Iris pigment epithelial cell (primary cell): ENCODE results near the gene TMEM203.

Source experiments
- DNase-seq: peaks from one replicate; pipeline ENCODE4 v3.0.0-alpha.2; 2011; ENCODE audit warnings: low read depth

TMEM203 gene

GRCh38 chr9:137194909-137195308 lies 10.5 kb downstream of the TMEM203 start:
- no peak for DNase-seq

DNA sequence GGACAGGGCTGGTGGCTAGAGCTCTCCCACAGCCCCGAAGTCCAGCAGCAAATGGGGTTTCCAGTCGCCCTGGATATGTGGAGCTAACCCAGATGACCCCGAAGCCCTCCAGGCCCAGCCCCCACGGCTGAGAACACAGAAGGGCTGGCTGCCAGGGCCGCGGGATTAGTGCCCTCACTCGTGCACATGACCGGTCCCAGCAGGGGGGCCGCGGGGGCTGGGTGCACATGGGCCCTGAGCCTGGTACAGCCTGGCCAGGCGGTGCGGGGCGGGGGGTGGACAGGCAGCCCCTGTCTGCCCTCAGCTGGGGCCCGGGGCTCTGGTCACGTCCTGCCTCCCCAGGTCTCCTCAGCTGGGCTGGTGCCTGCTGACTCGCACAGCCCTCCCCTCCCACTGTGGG lies 11.1 kb downstream of the TMEM203 start:
- DNase-seq = no peak

- no peak for DNase-seq
Measured at GRCh38 chr9:137193771-137194170, 11.7 kb downstream of the TMEM203 start.

GRCh38 chr9:137192859-137193258 lies 12.6 kb downstream of the TMEM203 start:
- no peak for DNase-seq

GRCh38 chr9:137192448-137192780 lies 13.0 kb downstream of the TMEM203 start:
- no peak for DNase-seq

DNA sequence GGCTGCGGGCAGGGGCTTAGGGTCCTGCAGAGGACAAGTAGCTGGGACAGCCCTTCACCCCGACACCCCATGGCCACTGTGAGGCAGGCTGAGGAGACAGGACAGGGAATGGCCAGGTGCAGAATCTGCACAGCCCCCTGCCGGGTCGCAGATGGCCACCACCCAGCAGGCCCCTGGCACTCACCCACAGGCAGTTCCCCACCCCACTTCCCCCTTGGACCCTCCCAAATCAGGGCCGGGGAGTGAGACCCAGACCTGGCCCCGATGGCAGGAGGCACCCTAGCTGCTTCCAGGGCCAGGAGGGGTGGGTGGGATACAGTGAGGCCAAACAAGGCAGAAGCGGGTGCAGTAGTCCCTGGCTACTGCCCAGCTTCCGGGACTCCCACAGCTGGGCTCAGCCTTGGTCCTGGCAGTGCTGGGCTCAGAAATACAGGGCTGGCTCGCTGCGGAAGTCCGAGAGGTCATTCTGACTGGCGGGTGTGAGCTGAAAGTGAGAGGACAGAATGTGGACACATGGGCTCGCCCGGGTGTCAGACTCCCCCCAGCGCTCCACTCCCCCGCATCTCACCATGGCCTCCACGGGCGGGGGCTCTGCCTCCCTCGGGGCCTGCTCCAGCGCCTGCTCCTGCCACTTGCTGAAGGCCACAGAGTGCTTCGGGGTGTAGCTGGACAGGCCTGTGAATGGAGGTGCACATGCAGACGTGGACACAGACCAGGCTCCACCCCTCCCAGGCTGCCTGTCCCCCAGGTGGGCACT lies 13.6 kb downstream of the TMEM203 start:
- no peak for DNase-seq

- DNase-seq = no peak
Measured at GRCh38 chr9:137191245-137191644, 14.2 kb downstream of the TMEM203 start.

DNA sequence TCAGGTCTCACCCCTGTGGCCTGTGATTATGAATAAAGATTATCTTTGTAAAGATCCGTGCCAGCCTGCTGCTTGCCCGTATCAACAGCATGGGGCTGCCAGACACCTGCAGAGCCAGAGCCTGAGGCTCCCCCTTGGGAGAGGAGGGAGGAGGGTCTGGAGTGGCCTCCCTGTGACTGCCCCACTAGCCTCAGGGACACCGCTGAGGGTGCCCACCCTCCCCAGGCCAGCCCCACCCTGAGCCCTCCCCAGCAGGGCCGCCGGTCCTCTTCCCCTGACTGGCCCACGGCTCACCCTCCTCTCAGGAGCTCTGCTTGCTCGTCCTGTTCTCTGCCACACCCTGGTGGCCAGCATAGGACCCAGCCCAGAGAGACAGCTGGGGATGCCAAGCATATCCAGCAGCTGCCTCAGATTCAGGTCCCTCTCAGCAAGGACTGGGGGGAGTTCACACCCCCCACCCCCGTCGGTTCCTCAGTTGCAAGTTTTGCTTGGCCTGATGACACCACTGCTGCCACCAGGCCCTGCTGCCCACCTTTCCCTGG lies 15.1 kb downstream of the TMEM203 start:
- no peak for DNase-seq

DNA sequence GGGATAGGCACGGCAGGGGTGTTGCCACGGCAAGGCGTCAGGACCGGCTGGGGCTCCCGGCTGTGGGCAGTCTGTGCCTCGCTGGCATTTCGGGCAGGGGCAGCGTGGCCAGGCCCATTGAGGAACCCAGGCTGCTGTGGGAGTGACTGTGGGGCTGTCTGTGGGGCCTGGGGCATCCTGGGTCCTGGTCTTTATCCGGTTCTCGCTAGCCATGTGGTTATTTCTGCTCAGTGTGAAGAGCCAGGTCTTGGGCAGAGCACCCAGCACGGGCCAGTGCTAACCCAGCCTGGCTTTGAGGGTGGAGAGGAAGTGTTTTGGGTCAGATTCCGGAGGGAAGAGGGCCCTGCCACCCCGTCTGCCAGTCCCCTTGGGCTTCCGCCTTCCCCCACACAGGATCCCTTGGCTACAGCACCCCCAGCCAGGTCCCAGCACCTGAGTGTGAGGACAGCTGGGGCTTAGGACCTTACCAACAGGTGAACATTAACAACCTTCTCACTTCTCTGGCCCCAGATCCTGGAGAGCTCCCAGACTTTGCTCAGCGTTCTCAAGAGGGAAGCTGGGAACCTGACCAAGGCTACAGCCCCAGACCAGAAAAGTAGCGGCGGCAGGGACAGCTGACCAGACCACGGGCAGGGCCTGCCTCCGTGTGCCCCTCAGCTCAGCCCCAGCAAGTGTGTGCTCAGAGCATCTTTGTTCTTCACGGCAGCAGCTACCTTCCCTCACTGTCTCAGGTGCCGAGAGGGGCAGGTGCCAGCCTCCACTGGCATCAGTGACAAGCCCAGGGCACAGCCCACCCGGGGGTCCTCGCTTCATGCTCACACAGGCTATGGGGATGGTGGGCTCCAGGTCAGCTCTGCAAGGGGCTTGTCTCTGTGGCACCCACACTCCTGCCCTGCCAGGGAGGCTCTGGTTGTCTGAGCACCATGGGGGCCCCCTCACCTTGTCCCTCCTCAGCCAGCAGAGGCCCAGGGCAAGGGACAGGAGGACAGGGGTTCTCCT lies 15.9 kb downstream of the TMEM203 start:
- DNase-seq = no peak

- peak; percentile 88 for DNase-seq
Measured at GRCh38 chr9:137188490-137189296, 16.8 kb downstream of the TMEM203 start, which contains the start of the genes ANAPC2 and SSNA1. Gene ANAPC2, minus strand, starts transcription at chr9:137188560. Its CDS starts 28 bp downstream, at chr9:137188532. Gene SSNA1, plus strand, starts transcription at chr9:137188676. Its CDS starts 51 bp downstream, at chr9:137188727.

- DNase-seq = no peak
Measured at GRCh38 chr9:137188086-137188489, 17.4 kb downstream of the TMEM203 start.

DNA sequence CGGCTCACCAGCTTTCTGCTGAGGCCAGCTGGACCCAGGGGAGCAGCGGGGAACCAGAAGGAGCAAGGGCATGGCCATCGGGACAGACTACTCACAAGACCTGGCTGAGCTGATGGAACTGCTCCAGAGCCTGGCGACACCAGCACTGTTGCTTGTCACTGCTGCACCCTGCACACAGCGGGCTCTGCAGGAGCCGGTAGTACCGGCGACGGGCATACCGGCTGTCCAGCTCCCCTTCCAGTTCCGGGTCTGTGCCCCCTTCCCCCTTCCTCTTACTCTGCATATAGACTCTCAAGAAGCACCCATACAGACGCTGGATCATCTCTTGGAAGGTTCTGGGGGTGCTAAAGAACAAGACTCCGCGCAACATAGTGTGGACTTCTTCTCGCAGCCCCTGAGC lies 18.1 kb downstream of the TMEM203 start:
- DNase-seq = no peak

GRCh38 chr9:137186385-137186784 lies 19.1 kb downstream of the TMEM203 start:
- DNase-seq = no peak

DNA sequence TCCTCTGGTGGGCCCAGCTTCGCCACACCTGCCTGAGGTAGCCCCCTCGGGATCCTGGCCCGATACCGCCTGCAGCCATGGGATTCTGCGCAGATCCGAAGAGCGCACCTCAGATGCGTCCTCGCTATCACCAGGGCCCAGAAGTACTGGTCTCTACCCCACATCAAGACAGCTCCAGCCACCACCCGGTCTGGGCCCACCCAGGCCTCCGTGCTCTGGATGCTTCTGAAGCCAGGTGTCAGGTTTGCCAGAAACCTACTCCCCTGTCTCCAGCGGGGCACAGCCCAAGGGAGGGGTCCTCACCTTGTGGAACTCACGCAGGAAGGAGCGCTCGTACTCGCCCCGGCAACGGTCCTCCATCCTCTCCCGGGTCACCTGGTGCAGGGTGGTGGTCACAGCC lies 19.5 kb downstream of the TMEM203 start:
- no peak for DNase-seq

GRCh38 chr9:137184881-137185660 lies 20.4 kb downstream of the TMEM203 start:
- no peak for DNase-seq

GRCh38 chr9:137183980-137184595 lies 21.4 kb downstream of the TMEM203 start:
- DNase-seq = no peak

- no peak for DNase-seq
Measured at GRCh38 chr9:137182836-137183235, 22.6 kb downstream of the TMEM203 start.

GRCh38 chr9:137181680-137182079 lies 23.8 kb downstream of the TMEM203 start:
- DNase-seq = no peak

DNA sequence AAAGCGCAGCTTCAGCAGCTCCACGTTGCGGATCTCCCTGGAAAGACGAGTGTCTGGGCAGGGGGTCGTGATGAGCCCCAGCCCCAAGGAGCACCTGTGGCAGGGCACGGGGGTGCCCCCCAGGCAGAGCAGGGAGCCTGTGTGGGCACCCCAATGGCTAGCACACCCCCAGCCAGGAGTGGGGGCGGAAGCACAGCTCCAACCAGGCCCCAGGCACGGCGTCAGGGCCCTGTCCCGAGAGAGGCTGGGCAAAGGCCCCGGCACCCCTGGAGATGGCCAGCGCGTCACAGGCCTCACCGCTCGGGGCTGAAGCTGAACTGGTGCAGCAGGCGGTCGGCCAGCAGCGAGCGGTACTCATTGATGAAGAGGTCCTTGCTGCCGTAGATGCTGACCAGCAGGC lies 25.0 kb downstream of the TMEM203 start:
- DNase-seq = no peak

DNA sequence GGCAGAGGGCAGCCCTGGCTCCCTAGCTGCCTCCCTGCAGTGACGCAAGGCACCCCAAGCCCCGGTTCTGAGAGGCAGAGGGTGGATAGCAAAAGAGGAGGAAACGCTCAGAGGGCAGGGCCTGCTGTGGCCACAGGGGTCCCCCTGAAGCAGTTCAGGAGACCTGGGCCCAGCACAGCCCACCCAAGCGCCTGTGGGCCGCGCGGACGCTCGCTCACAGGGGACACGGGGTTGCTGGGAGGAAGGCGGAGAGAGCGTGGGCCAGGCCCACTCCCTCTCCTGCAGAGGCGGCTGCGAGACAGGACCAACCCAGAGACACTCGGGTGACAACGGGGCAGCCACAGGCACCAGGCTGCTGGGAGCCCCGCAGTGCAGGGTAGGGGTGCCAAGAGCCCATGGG lies 25.7 kb downstream of the TMEM203 start:
- no peak for DNase-seq
